Uterus (tissue), 4 donors: ENCODE measurements around the gene LRRC7. TPM values are rescaled to one million over a fixed set of nuclear protein-coding genes. Genes with fewer than 3 reads are reported as not detected.
A peak's percentile ranks its signal among the peaks of the same experiment; 100 is the strongest.

Experiments
- DNase-seq, 2 donors: peaks; one replicate each; pipeline ENCODE4 v3.0.0-alpha.2; 2019 to 2020
- H3K27ac ChIP-seq, 2 donors: fragments of 200-600 bp; sonication (generic); 1 replicate in 1 of 2; 2 replicates in 1 of 2; pipeline ENCODE4 v1.5.1; 2016 to 2018
- H3K27me3 ChIP-seq, 2 donors: fragments of 200-600 bp; sonication (generic); one replicate each; pipeline ENCODE4 v1.5.1; 2018 to 2019; ENCODE audit warnings: control low read depth in 1 of 2
- H3K36me3 ChIP-seq, 2 donors: fragments of 200-600 bp; sonication (generic); one replicate each; pipeline ENCODE4 v1.5.1; 2019; ENCODE audit warnings: control low read depth in 1 of 2
- H3K4me1 ChIP-seq, 2 donors: fragments of 200-600 bp; sonication (generic); one replicate each; pipeline ENCODE4 v1.5.1; 2018 to 2019; ENCODE audit warnings: control low read depth in 1 of 2
- H3K4me3 ChIP-seq, 2 donors: fragments of 200-600 bp; sonication (generic); 1 replicate in 1 of 2; 2 replicates in 1 of 2; pipeline ENCODE4 v1.5.1; 2018 to 2019; ENCODE audit warnings: mild to moderate bottlenecking in 1 of 2
- H3K9me3 ChIP-seq, 2 donors: fragments of 200-600 bp; sonication (generic); one replicate each; pipeline ENCODE4 v1.5.1; 2019; ENCODE audit warnings: control low read depth in 1 of 2
- CTCF ChIP-seq, 4 experiments: fragments of 200-600 bp in 2 of 4; fragments of 450-650 bp in 2 of 4; sonication (generic) in 2 of 4; IDR thresholded peaks; one replicate each; pipeline ENCODE4 v1.5.1; 2016 to 2019; ENCODE audit warnings: antibody characterized with exemption in 4 of 4, mild to moderate bottlenecking in 2 of 4, moderate library complexity in 1 of 4
- POLR2A ChIP-seq, 2 donors: fragments of 450-650 bp; IDR thresholded peaks; one replicate each; pipeline ENCODE4 v1.6.1; 2016; ENCODE audit warnings: antibody characterized with exemption in 2 of 2, mild to moderate bottlenecking in 1 of 2, moderate library complexity in 1 of 2
- intact Hi-C: fragments of 100-400 bp; cut with DNase I; formaldehyde crosslinking; loops from one replicate; pipeline ENCODE4 v1.15.1; 2023; ENCODE audit warnings: low total_unique reads
- total RNA-seq, 4 donors: library from RNA; depleted of rRNA in 3 of 4; stranded (reverse); fragments of >200 nt in 3 of 4; gene quantifications; one replicate each; pipeline versions ENCODE4 v1.1.0 to v1.2.4, GENCODE V29; 2014 to 2023
- donor health status: DM: yes; HTN: yes; CAD: no.

Gene LRRC7
- total RNA-seq, 4 donors from 2014 or later: 1.5 to 12.0 TPM; not detected in 2

GRCh38 chr1:69888657-69889056 is 320.9 kb downstream of the LRRC7 start:
- intact Hi-C loops: no loop called here
- Histone ChIP-seq H3K4me3 (no peak overlapping the region), H3K36me3 (no peaks in the 10 kb centered on the region), H3K27ac (no peak overlapping the region), H3K4me1 (no peaks in the 10 kb centered on the region), H3K9me3 (peaks cover 0 to 6% of the 10 kb centered on the region in 2 donors), H3K27me3 (no peaks in the 10 kb centered on the region)
- TF ChIP-seq POLR2A (IDR thresholded peaks at IDR 0.05) (no peak), CTCF (IDR thresholded peaks at IDR 0.05) (no peak)
- no peak for DNase-seq

GRCh38 chr1:69898403-69898947 is 330.8 kb downstream of the LRRC7 start:
- no peak overlapping the region for H3K27ac ChIP-seq
- H3K4me3 ChIP-seq: no peak overlapping the region
- TF ChIP-seq POLR2A (IDR thresholded peaks at IDR 0.05) (no peak), CTCF (IDR thresholded peaks at IDR 0.05) (no peak)
- DNase-seq: no peak
- no peaks in the 10 kb centered on the region for H3K27me3 ChIP-seq
- H3K4me1 ChIP-seq: no peaks in the 10 kb centered on the region
- no peaks in the 10 kb centered on the region for H3K9me3 ChIP-seq
- intact Hi-C loops: no loop called here
- no peaks in the 10 kb centered on the region for H3K36me3 ChIP-seq

- no peaks in the 10 kb centered on the region for H3K9me3 ChIP-seq
- no peaks in the 10 kb centered on the region for H3K36me3 ChIP-seq
- no peak for DNase-seq
- H3K4me3 ChIP-seq: no peak overlapping the region
- TF ChIP-seq CTCF (IDR thresholded peaks at IDR 0.05) (no peak), POLR2A (IDR thresholded peaks at IDR 0.05) (no peak)
- H3K27me3 ChIP-seq: no peaks in the 10 kb centered on the region
- no peaks in the 10 kb centered on the region for H3K4me1 ChIP-seq
- intact Hi-C loops: no loop called here
- no peak overlapping the region for H3K27ac ChIP-seq
Observed at GRCh38 chr1:69911301-69911801, 343.6 kb downstream of the LRRC7 start.

- H3K27ac ChIP-seq: peak overlapping the region in 1 of 2 donors; percentile 6
Observed at GRCh38 chr1:69913977-69914376, 346.3 kb downstream of the LRRC7 start.

More at GRCh38 chr1:69913977-69914376, 346.3 kb downstream of the LRRC7 start:
- Histone ChIP-seq H3K9me3 (no peaks in the 10 kb centered on the region), H3K4me3 (no peak overlapping the region), H3K27me3 (no peaks in the 10 kb centered on the region), H3K36me3 (no peaks in the 10 kb centered on the region), H3K4me1 (no peaks in the 10 kb centered on the region)
- intact Hi-C loops: no loop called here
- TF ChIP-seq POLR2A (IDR thresholded peaks at IDR 0.05) (no peak), CTCF (IDR thresholded peaks at IDR 0.05) (no peak)
- DNase-seq: no peak
